Measurements from ENCODE around the gene WDR4.

WDR4 gene

DNA sequence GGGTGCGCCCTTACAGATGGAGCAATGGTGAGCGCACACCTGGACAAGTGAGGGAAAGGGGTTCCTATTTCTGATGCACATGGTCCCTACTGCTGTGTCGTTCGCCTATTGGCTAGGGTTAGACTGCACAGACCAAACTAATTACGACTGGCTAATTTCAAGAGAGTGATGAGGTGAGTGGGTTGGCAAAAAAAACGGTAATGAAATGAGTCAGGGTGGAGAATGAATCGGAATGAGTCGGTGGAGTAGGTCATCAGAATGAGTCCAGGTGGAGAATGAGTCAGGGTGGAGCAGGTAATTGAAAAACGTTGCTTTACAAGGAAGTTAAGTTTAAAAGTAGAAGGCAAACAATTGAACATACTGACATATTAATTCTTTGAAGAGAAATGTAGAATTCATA lies 79.8 kb downstream of the WDR4 start:
- DNase-seq (ENCODE audit: low read depth, low spot score) = no peak
- no peak overlapping the region for H3K4me3 ChIP-seq (ENCODE audit: low read length)
